CD4-positive, alpha-beta T cell treated with Interleukin-15 for 1 hour (primary cell): ENCODE measurements around the gene DCAF17.
A peak's percentile ranks its signal among the peaks of the same experiment; 100 is the strongest.
"Not testable (repeated sequence)": the region's sequence is repeated elsewhere in the genome, so short reads cannot be mapped to it uniquely, and the experiment has no call there.

Experiments
- DNase-seq: peaks from one replicate; pipeline ENCODE4 v3.0.0-alpha.2; 2020

The DCAF17 gene

GRCh38 chr2:171410624-171411023 is 23.4 kb upstream of the DCAF17 start:
- no peak for DNase-seq

- no peak for DNase-seq
These were observed 22.8 kb upstream of the DCAF17 start for GRCh38 chr2:171411214-171411613.

- DNase-seq: no peak
These were observed 22.1 kb upstream of the DCAF17 start for GRCh38 chr2:171411791-171412483.

- no peak for DNase-seq
These were observed 21.4 kb upstream of the DCAF17 start for GRCh38 chr2:171412571-171413175.

- DNase-seq: not testable (repeated sequence)
These were observed 19.4 kb upstream of the DCAF17 start for GRCh38 chr2:171414645-171415044.

GRCh38 chr2:171416009-171416926 is 17.8 kb upstream of the DCAF17 start:
- DNase-seq: peak; percentile 82

- no peak for DNase-seq
These were observed 14.7 kb upstream of the DCAF17 start for GRCh38 chr2:171419333-171419732.

- no peak for DNase-seq
These were observed 13.1 kb upstream of the DCAF17 start for GRCh38 chr2:171420728-171421563.

- DNase-seq: not testable (repeated sequence)
These were observed 11.1 kb upstream of the DCAF17 start for GRCh38 chr2:171422710-171423495.

- no peak for DNase-seq
These were observed 3.3 kb upstream of the DCAF17 start for GRCh38 chr2:171430516-171431410.

- DNase-seq: no peak
These were observed 2.3 kb upstream of the DCAF17 start for GRCh38 chr2:171431677-171432167.

- DNase-seq: no peak
These were observed 1.6 kb upstream of the DCAF17 start for GRCh38 chr2:171432206-171432968.

GRCh38 chr2:171432969-171433762 is 860 bp upstream of the DCAF17 start:
- peak; percentile 18 for DNase-seq

GRCh38 chr2:171433763-171434012 is 338 bp upstream of the DCAF17 start, which contains the start of gene METTL8:
Gene METTL8 (minus strand): TSS chr2:171433990. CDS start chr2:171392185, 41,805 bp downstream.
- no peak for DNase-seq

GRCh38 chr2:171436307-171436706 is 2.3 kb downstream of the DCAF17 start:
- no peak for DNase-seq

GRCh38 chr2:171441470-171441869 is 7.4 kb downstream of the DCAF17 start:
- DNase-seq: no peak

GRCh38 chr2:171447675-171448074 is 13.6 kb downstream of the DCAF17 start:
- DNase-seq: no peak

- no peak for DNase-seq
These were observed 17.0 kb downstream of the DCAF17 start for GRCh38 chr2:171451074-171451473.

GRCh38 chr2:171452773-171453172 is 18.7 kb downstream of the DCAF17 start:
- DNase-seq: no peak
